Omental fat pad (tissue), 4 donors: ENCODE data around the gene RNF217. TPM values are rescaled to one million over a fixed set of nuclear protein-coding genes. Genes with fewer than 3 reads are reported as not detected.
"Not testable (repeated sequence)": the region's sequence is repeated elsewhere in the genome, so short reads cannot be mapped to it uniquely, and the experiment has no call there.

Experiments
- ATAC-seq: fragments of 150-250 bp; one replicate; pipeline ENCODE4 v1.9.1; 2016; ENCODE audit warnings: mild to moderate bottlenecking, moderate library complexity; ENCODE audit not compliant: low FRiP score
- DNase-seq: peaks from one replicate; pipeline ENCODE4 v3.0.0-alpha.2; 2019; ENCODE audit warnings: low spot score
- CTCF ChIP-seq, 3 donors: fragments of 450-650 bp; IDR thresholded peaks; one replicate each; pipeline ENCODE4 v1.5.1; 2016 to 2017; ENCODE audit warnings: antibody characterized with exemption in 3 of 3, mild to moderate bottlenecking in 3 of 3, moderate library complexity in 2 of 3
- total RNA-seq, 4 donors: library from RNA; depleted of rRNA; stranded (reverse); fragments of >200 nt; gene quantifications; one replicate each; pipeline ENCODE4 v1.1.0, GENCODE V29; 2016

RNF217 gene
- total RNA-seq, 4 donors from 2014 or later, result 30.7 to 61.1 (median 38.4) TPM

GRCh38 chr6:125120054-125120590 is 157.9 kb downstream of the RNF217 start:
- ATAC-seq (no peak), DNase-seq (no peak)
- no peak for TF ChIP-seq CTCF (IDR thresholded peaks at IDR 0.05)

DNA sequence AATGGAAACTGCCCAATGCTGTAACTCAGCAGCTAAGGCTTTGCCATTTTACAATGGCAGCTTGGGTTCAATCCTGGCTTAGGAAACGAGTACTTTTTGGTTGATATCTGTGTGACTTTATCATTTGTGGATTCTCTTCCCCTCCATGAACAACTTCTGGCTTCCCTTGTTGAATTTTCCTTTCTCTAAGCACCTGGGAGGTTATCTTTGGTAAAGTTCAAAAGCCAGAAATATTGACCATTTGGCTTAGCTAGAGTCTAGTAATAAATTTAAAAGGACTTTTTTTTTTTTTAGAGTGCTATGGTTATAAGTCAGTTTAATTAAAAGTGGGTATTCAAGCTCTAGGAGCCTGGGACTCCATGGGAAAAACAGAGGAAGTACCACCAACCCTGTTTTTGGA is 159.7 kb downstream of the RNF217 start:
- ATAC-seq (no peak), DNase-seq (no peak)
- TF ChIP-seq CTCF (IDR thresholded peaks at IDR 0.05), result no peak

DNA sequence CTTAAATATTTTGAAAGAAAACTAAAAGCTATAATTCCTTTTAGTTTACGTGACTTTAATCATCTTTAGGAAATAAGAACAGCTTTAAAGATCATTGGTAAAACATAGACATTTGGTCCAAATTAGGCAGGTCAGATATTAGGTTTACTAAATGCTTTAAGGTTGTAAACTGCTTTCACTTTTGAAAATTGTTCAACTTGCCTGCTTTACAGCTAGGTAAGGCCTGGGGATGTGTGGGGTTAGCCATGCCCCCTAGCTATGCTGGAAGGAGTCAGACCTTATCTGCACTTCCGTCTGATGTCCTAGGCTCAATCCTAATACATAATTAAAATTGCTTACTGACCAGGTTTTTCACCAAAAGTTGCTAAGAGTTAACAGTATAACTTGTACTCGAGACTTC is 160.8 kb downstream of the RNF217 start:
- no peak for DNase-seq
- no peak for TF ChIP-seq CTCF (IDR thresholded peaks at IDR 0.05)
- no peak for ATAC-seq

DNA sequence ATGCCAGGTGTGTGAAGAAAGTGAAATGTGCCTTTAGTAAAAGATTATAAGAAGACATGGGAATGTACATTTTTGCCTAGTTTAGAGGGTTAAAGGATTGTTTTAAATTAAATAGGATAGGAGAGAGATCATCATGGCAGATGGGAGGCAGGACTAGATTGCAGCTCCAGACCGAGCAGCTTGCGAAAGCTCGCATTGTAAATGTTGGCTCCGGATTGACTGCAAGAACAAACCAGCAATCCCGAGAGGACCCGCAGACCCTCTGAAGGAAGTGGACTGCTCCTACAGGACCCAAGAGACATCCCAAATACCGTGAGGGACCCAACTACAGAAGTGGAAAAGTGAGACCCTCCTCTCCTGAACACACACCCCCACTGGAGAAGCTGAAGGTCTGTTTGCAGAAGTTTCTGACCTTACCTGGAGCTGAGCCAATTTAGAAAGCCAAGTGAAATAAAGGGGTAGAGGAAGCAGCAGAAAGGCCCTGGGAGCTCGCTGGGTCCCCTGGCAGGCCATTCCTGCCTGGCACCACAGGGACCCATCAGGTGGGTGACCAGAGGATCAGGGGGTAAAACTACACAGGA is 161.3 kb downstream of the RNF217 start:
- TF ChIP-seq CTCF (IDR thresholded peaks at IDR 0.05), result no peak
- DNase-seq, result no peak
- no peak for ATAC-seq

DNA sequence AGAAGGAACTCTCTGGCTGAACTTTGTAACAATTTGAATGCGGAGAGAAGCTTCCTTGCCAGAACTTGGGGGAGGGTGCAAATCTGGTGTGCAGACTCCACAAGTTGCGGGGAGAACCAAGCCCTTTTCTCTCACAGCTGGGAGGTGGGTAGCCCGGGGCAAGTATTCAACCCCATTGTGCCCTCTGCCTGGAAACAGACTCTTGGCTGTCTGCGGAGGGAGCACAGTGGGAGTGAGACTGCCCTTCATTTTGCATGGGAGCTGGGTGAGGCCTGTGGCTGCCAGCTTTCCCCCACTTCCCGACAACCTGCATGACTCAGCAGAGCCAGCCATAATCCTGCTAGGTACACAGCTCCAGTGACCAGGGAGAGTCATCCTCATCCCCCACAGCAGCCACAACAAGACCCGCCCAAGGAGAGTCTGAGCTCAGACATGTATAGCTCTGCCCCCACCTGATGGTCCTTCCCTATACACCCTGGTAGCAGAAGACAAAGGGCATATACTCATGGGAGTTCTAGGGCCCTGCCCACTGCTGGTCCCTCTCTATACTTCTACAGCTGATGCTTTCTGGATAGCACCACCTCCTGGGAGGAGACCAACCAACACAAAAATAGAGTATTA is 161.9 kb downstream of the RNF217 start:
- DNase-seq (no peak), ATAC-seq (no peak)
- TF ChIP-seq CTCF (IDR thresholded peaks at IDR 0.05), result no peak

DNA sequence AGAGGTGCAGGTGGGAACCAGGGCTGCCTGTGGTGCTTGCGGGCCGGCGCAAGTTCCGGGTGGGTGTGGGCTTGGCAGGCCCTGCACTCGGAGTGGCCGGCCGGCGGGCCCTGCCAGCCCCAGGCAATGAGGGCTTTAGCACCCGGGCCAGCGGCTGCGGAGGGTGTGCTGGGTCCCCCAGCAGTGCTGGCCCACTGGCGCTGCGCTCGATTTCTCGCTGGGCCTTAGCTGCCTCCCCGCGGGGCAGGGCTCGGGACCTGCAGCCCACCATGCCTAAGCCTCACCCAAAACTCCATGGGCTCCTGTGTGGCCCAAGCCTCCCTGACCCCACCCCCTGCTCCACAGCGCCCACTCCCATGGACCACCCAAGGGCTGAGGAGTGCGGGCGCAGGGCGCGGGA is 163.6 kb downstream of the RNF217 start:
- ATAC-seq, result not testable (repeated sequence)

DNA sequence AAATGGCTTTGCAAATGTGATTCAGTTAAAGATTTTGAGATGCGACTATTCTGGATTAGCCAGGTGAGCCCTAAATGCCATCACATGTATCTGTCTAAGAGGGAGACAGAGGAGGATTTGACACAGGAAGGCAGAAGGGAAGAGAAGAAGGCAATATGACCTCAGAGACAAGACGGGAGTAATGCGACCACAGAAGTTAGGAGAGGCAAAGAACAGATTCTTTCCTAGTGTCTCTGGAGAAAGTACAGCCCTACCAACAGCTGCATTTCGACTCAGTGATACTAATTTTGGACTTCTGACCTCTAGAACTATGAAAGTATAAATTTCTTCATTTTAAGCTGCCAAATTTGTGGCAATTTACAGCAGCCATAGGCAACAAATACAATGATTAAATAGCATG is 167.1 kb downstream of the RNF217 start:
- DNase-seq (no peak), ATAC-seq (no peak)

More for the DNA sequence above, 163.6 kb downstream of the RNF217 start:
- DNase-seq, result not testable (repeated sequence)

More for the DNA sequence above, 167.1 kb downstream of the RNF217 start:
- no peak for TF ChIP-seq CTCF (IDR thresholded peaks at IDR 0.05)
